GM19239 (cell line): Measurements from ENCODE around the gene NCKAP1.

Experiments
- DNase-seq: peaks from one replicate; pipeline ENCODE4 v3.0.0; 2011; ENCODE audit warnings: low spot score; ENCODE audit not compliant: insufficient read length
- FAIRE-seq: peaks from 2 replicates; lab custom pipeline; 2011; peaks lifted over from hg19 to GRCh38; lab: Jason Lieb, UNC

The NCKAP1 gene

GRCh38 chr2:182954789-182955188, 83.5 kb downstream of the NCKAP1 start:
- DNase-seq (no peak), FAIRE-seq (no peak)

- no peak for FAIRE-seq
- no peak for DNase-seq
Measured at GRCh38 chr2:182952741-182953450, 85.4 kb downstream of the NCKAP1 start.

- FAIRE-seq (no peak), DNase-seq (peak; percentile 2)
Measured at GRCh38 chr2:182951948-182952663, 86.2 kb downstream of the NCKAP1 start.

- no peak for FAIRE-seq
- no peak for DNase-seq
Measured at GRCh38 chr2:182950546-182950945, 87.7 kb downstream of the NCKAP1 start.

GRCh38 chr2:182949572-182950189, 88.6 kb downstream of the NCKAP1 start:
- FAIRE-seq (no peak), DNase-seq (no peak)

- FAIRE-seq, result no peak
- DNase-seq, result no peak
Measured at GRCh38 chr2:182949052-182949451, 89.2 kb downstream of the NCKAP1 start.

- FAIRE-seq, result no peak
- DNase-seq, result no peak
Measured at GRCh38 chr2:182946958-182947369, 91.3 kb downstream of the NCKAP1 start.

GRCh38 chr2:182943339-182943738, 94.9 kb downstream of the NCKAP1 start:
- FAIRE-seq, result no peak

GRCh38 chr2:182942756-182943155, 95.5 kb downstream of the NCKAP1 start:
- FAIRE-seq, result peak; percentile 55
- DNase-seq, result no peak

More at GRCh38 chr2:182943339-182943738, 94.9 kb downstream of the NCKAP1 start:
- DNase-seq, result no peak

- no peak for FAIRE-seq
- no peak for DNase-seq
Measured at GRCh38 chr2:182941919-182942318, 96.3 kb downstream of the NCKAP1 start.

- FAIRE-seq (peak; percentile 53), DNase-seq (no peak)
Measured at GRCh38 chr2:182941121-182941722, 97.0 kb downstream of the NCKAP1 start.

GRCh38 chr2:182937870-182938269, 100.4 kb downstream of the NCKAP1 start:
- DNase-seq (no peak), FAIRE-seq (no peak)

GRCh38 chr2:182933629-182934028, 104.6 kb downstream of the NCKAP1 start:
- DNase-seq (no peak), FAIRE-seq (no peak)

- DNase-seq, result no peak
- FAIRE-seq, result peak; percentile 11
Measured at GRCh38 chr2:182929972-182930371, 108.3 kb downstream of the NCKAP1 start.

- DNase-seq, result no peak
Measured at GRCh38 chr2:182924306-182924705, 114.0 kb downstream of the NCKAP1 start.

GRCh38 chr2:182921234-182921633, 117.0 kb downstream of the NCKAP1 start:
- DNase-seq (no peak), FAIRE-seq (no peak)

More at GRCh38 chr2:182924306-182924705, 114.0 kb downstream of the NCKAP1 start:
- FAIRE-seq, result no peak

GRCh38 chr2:182920631-182921056, 117.6 kb downstream of the NCKAP1 start:
- DNase-seq (no peak), FAIRE-seq (peak; percentile 72)

- FAIRE-seq, result no peak
- DNase-seq, result no peak
Measured at GRCh38 chr2:182920089-182920488, 118.2 kb downstream of the NCKAP1 start.

- DNase-seq, result no peak
- FAIRE-seq, result no peak
Measured at GRCh38 chr2:182918961-182919652, 119.2 kb downstream of the NCKAP1 start.

- no peak for DNase-seq
- no peak for FAIRE-seq
Measured at GRCh38 chr2:182917924-182918323, 120.3 kb downstream of the NCKAP1 start.
